ENCODE results near the gene KCNJ12.
"Not testable (repeated sequence)": the region's sequence is repeated elsewhere in the genome, so short reads cannot be mapped to it uniquely, and the experiment has no call there.

Gene KCNJ12

DNA sequence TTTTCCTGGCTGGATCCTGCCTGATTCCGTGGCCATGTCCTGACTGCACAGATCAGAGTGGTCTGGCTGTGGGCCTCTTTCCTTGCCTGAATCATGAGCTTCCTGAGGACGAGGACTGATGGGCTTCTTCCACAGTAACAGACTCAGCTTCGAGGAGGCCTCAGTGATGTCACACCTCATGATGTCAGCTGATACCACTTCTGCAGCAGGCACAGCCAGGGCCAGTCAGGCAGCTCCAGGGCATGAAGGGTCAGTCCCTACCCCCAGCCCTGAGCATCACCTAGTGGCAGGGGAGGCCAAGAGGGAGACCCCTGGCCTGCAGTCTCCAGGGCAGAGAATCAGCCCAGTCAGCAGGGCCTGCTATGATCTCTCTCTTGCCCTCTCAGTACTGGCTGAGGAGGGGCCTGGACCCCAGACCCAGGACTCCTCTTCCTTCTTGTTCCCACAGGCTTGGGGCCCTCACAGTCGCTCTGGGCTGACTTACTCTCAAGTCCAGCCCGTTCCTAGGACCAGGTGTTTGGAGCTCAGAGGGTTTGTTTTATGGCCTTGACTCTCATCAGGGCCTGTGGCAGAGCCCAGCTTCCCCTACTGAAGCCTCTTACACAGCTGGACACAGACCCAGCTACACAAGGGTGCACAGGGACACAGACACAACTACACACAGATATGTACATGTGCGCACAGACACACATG, 26.7 kb upstream of the KCNJ12 start:
- not testable (repeated sequence) for DNase-seq (ENCODE audit: low read depth)

DNA sequence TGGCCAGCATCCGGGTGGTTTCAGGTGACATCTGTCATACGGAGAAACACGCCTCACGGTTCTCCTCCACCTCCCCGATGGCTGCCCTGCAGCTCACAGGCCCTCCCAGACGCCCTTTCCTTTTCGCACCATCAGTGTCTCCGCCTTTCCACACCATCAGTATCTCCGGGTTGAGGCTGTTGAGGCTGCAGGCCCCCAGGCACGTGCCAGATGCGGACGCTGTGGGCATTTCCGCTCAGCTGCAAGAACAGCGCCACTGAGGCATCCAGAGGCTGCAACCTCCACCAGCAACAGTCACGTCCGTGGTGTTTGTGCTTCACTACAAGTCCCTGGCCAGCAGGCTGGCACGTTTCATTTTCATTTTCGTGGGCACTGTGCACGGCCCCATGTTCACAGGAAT, 25.7 kb upstream of the KCNJ12 start:
- not testable (repeated sequence) for DNase-seq (ENCODE audit: low read depth)

- DNase-seq (ENCODE audit: low read depth), result no peak
These were observed 24.6 kb upstream of the KCNJ12 start for GRCh38 chr17:21351366-21352065.

- DNase-seq (ENCODE audit: low read depth), result no peak
These were observed 23.8 kb upstream of the KCNJ12 start for GRCh38 chr17:21352221-21352980.

DNA sequence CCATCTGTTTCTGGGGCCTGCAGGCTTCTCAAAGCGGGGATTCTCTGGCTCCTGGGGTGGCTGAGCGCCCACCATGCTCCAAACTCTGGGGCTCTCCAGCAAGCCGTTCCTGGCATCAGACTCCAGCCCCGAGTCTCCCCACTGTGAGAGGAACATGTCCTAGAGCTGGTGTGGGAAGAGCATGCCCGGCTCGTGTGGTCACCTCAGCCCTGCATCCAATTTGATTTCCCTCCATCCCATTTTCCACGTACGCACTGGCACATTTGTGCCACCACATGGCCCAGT, 23.2 kb upstream of the KCNJ12 start:
- no peak for DNase-seq (ENCODE audit: low read depth)

DNA sequence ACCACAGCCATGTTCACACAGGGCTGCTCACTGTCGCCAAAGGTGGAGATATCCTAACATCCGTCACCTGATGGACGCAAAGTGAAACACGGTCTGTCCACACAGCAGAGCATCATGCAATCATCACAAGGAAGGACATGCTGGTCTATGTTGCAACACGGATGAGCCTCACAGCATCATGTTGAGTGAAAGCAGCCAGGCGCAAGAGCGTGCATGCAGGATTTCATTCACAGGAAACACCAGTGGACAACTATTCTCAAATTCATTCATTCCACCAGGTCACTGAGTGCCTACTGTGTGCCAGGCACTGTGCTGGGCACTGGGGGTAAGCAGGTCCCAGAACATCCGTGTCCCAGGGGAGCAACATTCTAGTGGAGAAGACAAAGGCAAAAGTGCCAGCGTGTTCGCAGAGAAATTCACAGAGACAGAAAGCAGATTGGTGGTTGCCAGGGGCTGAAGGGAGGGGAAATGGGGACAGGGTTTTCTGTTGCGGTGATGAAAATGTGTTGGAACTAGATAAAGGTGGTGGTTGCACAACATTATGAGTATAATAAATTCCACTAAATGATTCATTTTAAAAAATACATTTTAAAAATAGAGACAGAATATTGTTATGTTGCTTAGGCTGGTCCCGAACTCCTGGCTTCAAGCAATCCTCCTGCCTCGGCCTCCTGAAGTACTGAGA, 22.7 kb upstream of the KCNJ12 start:
- no peak for DNase-seq (ENCODE audit: low read depth)

DNA sequence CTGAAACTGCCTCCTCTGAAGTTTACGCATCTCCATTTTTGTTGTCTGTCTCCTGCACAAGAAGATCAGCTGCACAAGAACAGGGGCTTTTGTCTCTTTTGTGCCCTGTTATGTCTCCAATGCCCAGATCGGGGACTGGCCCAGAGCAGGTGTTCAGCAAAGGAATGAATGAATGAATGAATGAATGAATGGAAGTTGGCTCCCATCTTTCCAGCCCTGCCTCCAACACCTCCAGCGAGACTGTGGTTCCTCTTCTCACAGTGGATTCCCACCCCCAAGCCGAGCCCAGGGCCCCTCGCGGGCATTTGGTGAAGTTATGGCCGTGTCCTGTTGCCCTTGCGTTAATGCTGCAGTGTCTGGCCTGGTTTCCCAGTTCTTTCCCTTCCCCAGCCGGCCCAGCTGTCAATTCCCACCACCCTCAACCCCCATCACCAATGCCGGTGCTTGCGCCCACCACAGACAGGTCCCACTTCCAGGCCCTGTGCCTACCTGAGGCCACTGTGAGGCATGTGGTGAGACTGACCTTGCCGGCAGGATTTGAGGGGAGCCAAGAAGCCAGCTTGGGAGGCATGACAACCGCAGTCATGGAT, 21.3 kb upstream of the KCNJ12 start:
- DNase-seq (ENCODE audit: low read depth), result no peak

- DNase-seq (ENCODE audit: low read depth), result no peak
These were observed 20.6 kb upstream of the KCNJ12 start for GRCh38 chr17:21355586-21355985.

- no peak for DNase-seq (ENCODE audit: low read depth)
These were observed 19.5 kb upstream of the KCNJ12 start for GRCh38 chr17:21356537-21357127.

DNA sequence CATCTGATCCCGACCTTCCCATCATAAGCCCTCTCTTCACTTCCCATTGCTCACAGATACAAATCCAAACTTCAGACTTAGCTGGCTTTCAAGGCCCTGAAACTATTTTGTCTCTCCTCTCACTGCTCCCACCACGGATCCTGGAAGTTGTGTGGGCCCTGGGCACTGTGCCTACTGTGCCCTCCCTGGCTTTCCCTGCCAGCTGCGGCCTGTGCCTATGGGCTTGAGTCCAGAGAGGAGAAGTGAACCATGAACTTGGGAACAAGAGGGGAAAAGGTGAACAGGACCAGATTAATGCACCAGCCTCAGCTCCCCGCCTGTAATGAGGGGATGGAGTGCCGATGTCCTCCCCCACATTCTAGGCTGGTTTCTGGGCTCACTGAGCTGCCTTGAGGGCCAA, 18.9 kb upstream of the KCNJ12 start:
- no peak for DNase-seq (ENCODE audit: low read depth)

DNA sequence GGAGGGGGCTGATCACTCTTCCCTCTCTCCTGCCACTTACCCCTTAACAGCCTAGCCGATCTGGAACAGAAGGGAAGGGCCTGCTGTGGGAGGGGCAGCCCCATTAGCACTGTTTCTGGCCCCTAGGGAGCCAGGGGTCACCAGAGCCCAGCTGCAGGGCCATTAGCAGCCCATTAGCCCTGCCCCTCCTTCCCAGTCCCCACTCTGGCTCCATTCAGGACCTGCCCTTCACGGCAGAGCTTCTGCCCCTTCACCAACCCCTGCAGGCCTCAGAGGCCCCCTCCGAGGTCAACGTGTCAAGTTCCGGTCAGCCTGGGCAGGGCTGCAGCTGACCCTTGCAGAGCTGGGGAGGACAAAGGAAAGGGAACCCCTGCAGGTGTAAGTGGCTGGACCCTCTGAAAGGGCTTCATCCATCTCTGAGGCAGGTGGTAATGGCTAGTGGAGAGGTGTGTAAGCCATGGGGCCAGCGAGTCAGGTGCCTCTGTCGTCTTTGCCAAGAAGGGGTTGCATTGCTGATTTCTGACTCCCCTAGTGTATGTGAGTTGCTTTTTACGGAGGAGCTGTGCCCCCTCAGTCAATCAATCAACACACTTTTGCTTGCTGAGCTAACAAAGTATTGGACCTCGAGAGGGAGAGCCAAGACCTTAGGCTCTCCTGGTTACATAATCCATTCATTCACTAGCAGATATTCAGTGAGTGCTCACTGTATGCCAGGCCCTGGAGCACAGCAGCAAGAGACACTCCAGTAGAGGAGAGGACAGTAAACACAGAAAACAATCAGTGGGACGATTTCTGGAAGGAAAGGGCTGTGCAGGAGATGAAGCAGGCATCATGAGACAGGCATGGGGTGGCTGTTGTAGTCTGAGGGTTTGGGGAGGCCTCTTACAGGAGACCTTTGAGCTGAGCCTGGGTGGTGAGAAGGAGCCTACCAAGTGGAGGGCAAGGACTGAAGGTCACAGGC, 18.2 kb upstream of the KCNJ12 start:
- no peak for DNase-seq (ENCODE audit: low read depth)

DNA sequence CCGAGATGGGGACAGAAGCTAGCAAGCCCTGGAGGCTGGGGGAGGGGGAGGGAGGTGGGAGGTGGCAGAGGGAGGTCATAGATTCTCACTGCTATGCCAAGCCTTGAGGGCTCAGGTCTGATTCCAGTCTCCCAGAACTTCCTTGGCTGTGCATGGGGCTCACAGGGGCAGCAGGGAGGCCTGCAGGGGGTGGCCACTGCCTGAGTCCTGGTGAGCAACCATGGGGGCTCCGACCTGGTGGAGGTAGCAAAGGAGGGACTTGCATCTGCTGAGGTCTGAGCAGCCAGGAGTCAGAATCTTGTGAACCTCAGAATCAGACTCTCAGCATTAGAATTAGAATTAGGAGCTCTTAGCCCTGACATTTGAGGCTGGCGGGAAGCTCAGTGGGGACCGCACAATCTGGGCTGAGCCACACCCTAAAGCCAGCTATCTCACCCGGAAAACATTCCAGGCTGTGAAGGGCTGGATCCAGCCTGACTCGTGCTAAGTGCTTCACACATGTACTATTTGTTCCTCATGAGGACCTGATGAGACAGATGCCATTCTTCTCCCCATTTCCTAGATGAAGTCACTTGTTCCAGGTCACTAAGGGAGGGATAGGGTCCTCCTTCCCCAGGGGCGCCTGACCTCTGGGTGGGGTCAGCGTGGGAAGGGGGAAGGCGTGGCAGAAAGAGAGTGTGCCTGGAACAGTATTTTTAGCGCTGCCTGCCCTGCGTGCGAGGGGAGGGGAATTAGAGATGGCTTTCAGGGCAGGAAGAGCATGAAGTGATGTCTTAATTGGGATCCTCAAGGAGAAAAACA, 17.3 kb upstream of the KCNJ12 start:
- no peak for DNase-seq (ENCODE audit: low read depth)

DNA sequence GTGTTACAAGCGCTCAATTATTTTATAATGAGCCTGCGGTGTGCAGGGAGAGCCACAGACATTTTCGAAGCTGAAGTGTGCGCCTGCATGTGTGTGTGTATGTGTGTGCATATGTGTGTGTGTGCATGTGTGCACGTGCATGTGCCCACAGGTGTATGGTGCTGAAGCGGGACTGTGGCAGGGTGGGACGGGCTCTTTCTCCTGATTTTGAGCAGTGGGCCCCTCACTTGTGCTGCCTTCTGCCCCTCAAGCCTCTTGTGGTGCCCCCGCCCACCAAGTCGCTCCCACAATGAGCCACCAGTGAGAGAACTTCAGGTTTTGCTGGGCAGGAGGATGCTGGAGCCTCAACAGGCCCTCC, 16.7 kb upstream of the KCNJ12 start:
- no peak for DNase-seq (ENCODE audit: low read depth)

- DNase-seq (ENCODE audit: low read depth), result no peak
These were observed 16.1 kb upstream of the KCNJ12 start for GRCh38 chr17:21360048-21360447.

DNA sequence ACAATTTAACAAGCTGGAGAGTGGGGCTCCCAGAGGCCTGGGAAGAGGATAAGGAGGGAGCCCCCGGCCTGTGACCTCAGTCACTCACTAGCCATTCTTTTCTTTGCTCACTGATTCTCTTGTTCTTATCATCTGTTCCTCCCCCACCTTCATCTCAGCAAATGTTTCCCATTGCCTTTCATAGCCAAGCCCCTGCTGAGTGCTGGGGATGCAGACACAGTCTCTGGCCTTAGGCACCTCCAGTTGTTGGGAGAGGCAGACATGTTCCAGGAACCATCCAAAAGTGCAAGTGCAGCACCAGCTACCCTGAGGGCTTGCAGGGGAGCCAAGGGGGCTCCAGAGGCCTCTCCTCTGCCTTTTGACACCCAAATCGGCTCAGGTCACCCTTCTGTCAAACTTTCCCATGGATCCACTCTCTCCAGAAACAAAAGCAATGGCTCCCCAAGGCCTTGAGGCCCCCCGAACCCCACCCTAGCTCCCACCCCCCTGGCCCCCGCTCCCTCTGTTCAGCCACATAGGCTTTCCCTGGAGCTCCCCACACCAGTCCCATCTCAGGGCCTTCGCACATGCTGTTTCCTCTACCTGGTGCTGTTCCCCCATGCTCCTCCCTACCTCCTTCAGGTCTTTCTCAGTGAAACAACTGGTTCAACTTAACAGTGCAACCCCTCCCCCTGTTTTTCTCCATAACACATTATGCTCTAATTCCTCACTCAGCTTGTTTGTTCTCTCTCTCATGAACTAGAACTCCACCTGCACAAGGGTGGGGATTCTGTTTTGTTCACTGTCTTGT, 14.9 kb upstream of the KCNJ12 start:
- DNase-seq (ENCODE audit: low read depth), result no peak

DNA sequence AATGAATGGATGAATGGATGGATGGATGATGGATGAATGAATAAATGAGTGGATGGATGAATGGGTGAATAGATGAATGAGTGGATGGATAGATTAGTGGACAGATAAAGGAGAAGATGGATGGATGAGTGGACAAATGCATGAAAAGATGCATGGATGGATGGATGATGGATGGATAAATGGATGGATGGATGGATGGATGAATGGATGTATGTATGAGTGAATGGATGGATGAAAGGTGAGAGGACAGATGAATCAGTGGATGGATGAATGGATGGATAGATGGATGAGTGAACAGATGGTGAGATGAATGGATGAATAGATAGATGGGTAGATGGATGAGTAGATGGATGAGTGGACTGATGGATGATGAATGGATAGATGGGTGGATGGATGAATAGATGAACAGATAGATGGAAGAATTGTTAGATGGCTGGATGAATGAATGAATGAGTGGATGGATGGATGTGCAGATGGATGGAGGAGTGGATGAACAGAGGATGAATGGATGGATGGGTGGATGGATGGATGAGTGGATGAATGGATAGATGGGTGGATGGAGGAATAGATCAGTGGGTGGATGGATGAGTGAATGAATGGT, 13.7 kb upstream of the KCNJ12 start:
- no peak for DNase-seq (ENCODE audit: low read depth)

DNA sequence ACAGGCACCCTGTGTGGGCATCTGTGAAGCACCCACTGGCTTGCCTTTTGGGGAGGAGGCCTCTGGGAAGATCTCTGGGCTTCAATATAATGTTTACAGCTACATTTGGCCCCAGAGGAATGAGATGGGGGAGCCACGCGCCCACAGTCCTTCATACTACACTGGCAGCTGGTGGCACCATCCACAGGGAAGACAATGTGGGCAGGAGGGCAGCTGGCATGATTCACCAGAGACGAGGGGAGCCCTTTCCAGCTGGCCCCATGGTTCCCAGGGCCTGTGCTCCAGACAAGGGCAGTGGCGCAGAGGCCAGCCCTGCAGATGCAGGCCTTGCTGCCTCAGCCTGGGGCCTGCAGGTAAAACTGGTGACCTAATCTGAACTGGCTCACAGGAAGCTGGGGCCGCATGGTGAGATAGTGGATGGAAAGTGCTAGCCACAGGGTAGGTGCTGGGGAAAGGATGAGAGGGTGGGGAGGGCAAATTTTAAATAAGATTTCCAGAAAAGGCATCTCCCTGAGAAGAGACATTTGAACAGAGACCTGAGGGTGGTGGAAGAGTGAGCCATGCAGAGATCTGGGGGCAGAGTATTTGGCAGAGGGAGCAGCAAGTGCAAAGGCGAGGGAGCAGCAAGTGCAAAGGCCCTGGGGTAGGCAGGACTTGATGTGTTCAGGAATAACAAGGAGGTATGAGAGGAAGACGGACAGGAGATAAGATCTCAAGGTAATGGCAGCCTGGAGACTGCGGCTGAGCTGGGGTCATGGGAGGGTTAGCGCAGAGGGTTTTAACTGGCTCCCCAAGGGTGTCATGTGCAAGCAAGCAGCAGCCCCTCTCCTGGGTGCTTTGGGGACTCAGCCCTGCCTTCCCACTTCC, 12.1 kb upstream of the KCNJ12 start:
- DNase-seq (ENCODE audit: low read depth), result no peak

GRCh38 chr17:21365016-21365415, 11.1 kb upstream of the KCNJ12 start:
- DNase-seq (ENCODE audit: low read depth), result no peak

Data from activated gamma-delta T cell treated with anti-CD3 and anti-CD28 coated beads, Interleukin-2, amount 50 U/mL, for 16 hours (primary cell).